HG02884 (cell line): ENCODE measurements around the gene VSX1.

ENCODE experiments used
- ATAC-seq: cut with Tn5 transposase; IDR thresholded peaks from one replicate; pipeline ENCODE4 v1.9.1; 2021; ENCODE audit warnings: mild to moderate bottlenecking, moderate library complexity; ENCODE audit not compliant: unreplicated experiment

Gene VSX1

GRCh38 chr20:25054096-25054820, 27.7 kb downstream of the VSX1 start:
- no peak for ATAC-seq

- no peak for ATAC-seq
Observed at GRCh38 chr20:25053255-25054031, 28.5 kb downstream of the VSX1 start.

- peak; percentile 30 for ATAC-seq
Observed at GRCh38 chr20:25052255-25053194, 29.4 kb downstream of the VSX1 start.

GRCh38 chr20:25051386-25052155, 30.4 kb downstream of the VSX1 start:
- no peak for ATAC-seq

- no peak for ATAC-seq
Observed at GRCh38 chr20:25050501-25051350, 31.2 kb downstream of the VSX1 start.

- no peak for ATAC-seq
Observed at GRCh38 chr20:25050082-25050481, 31.9 kb downstream of the VSX1 start.

- no peak for ATAC-seq
Observed at GRCh38 chr20:25049261-25050060, 32.5 kb downstream of the VSX1 start.

- ATAC-seq = no peak
Observed at GRCh38 chr20:25048519-25048952, 33.4 kb downstream of the VSX1 start.

- ATAC-seq = no peak
Observed at GRCh38 chr20:25047766-25048165, 34.2 kb downstream of the VSX1 start.

- no peak for ATAC-seq
Observed at GRCh38 chr20:25046736-25047666, 34.9 kb downstream of the VSX1 start.

- ATAC-seq = no peak
Observed at GRCh38 chr20:25046181-25046641, 35.7 kb downstream of the VSX1 start.

- ATAC-seq = no peak
Observed at GRCh38 chr20:25045343-25045712, 36.6 kb downstream of the VSX1 start.

- no peak for ATAC-seq
Observed at GRCh38 chr20:25044660-25045342, 37.1 kb downstream of the VSX1 start.

GRCh38 chr20:25044261-25044560, 37.7 kb downstream of the VSX1 start:
- ATAC-seq = no peak

GRCh38 chr20:25043499-25044260, 38.3 kb downstream of the VSX1 start:
- no peak for ATAC-seq
